ENCODE results near the gene CDK7. TPM values are rescaled to one million over a fixed set of nuclear protein-coding genes. Genes with fewer than 3 reads are reported as not detected.
A peak's percentile ranks its signal among the peaks of the same experiment; 100 is the strongest.
"Not testable (repeated sequence)": the region's sequence is repeated elsewhere in the genome, so short reads cannot be mapped to it uniquely, and the experiment has no call there.

The CDK7 gene
- total RNA-seq, 2 experiments from 2014 or later, result 40.6 to 46.2 TPM

GRCh38 chr5:69224520-69224919, 10.2 kb upstream of the CDK7 start:
- Mint-ChIP-seq H3K27ac (no peak overlapping the region), H3K36me3 (ENCODE audit: low read depth) (peaks cover 12% of the 10 kb centered on the region), H3K4me1 (ENCODE audit: low read depth) (peaks cover 4% of the 10 kb centered on the region), H3K9me3 (peaks cover 1% of the 10 kb centered on the region), H3K27me3 (no peaks in the 10 kb centered on the region), H3K4me3 (no peak overlapping the region)
- ATAC-seq (no peak), DNase-seq (no peak)
- ChIA-PET CTCF (no interaction called here), POLR2A (no interaction called here)
- intact Hi-C loops (cut with micrococcal nuclease), result no loop called here
- no peak for TF ChIP-seq CTCF (IDR thresholded peaks at IDR 0.05)

GRCh38 chr5:69225860-69226259, 8.8 kb upstream of the CDK7 start:
- peaks cover 8% of the 10 kb centered on the region for H3K36me3 Mint-ChIP-seq (ENCODE audit: low read depth)

GRCh38 chr5:69230181-69230580, 4.5 kb upstream of the CDK7 start:
- ChIA-PET POLR2A (no interaction called here), CTCF (no interaction called here)
- H3K36me3 Mint-ChIP-seq (ENCODE audit: low read depth), result peaks cover 5% of the 10 kb centered on the region
- no peak for TF ChIP-seq CTCF (IDR thresholded peaks at IDR 0.05)
- ATAC-seq, result no peak
- no peaks in the 10 kb centered on the region for H3K9me3 Mint-ChIP-seq
- intact Hi-C loops (cut with micrococcal nuclease), result no loop called here
- H3K4me3 Mint-ChIP-seq, result no peak overlapping the region
- H3K27ac Mint-ChIP-seq, result no peak overlapping the region
- DNase-seq, result no peak
- no peaks in the 10 kb centered on the region for H3K27me3 Mint-ChIP-seq
- H3K4me1 Mint-ChIP-seq (ENCODE audit: low read depth), result peaks cover 2% of the 10 kb centered on the region

More at GRCh38 chr5:69225860-69226259, 8.8 kb upstream of the CDK7 start:
- Mint-ChIP-seq H3K27ac (no peak overlapping the region), H3K4me1 (ENCODE audit: low read depth) (peaks cover 4% of the 10 kb centered on the region), H3K4me3 (no peak overlapping the region), H3K9me3 (no peaks in the 10 kb centered on the region), H3K27me3 (no peaks in the 10 kb centered on the region)
- DNase-seq, result no peak
- POLR2A ChIA-PET, result no interaction called here
- TF ChIP-seq CTCF (IDR thresholded peaks at IDR 0.05), result no peak
- CTCF ChIA-PET, result no interaction called here
- intact Hi-C loops (cut with micrococcal nuclease), result no loop called here
- no peak for ATAC-seq

- no peaks in the 10 kb centered on the region for H3K9me3 Mint-ChIP-seq
- CTCF ChIA-PET, result interaction anchor here (0.6 kb wide), 1 partner anchor 9 kb away, joined by 3 read pairs; no protein-coding TSS in a partner anchor
- H3K4me1 Mint-ChIP-seq (ENCODE audit: low read depth), result peaks cover 10% of the 10 kb centered on the region
- POLR2A ChIA-PET, result no interaction called here
- peaks cover under 1% of the 10 kb centered on the region for H3K36me3 Mint-ChIP-seq (ENCODE audit: low read depth)
- intact Hi-C loops (cut with micrococcal nuclease), result no loop called here
- no peak overlapping the region for H3K4me3 Mint-ChIP-seq
- H3K27me3 Mint-ChIP-seq, result no peaks in the 10 kb centered on the region
- ATAC-seq (no peak), DNase-seq (no peak)
- no peak overlapping the region for H3K27ac Mint-ChIP-seq
- no peak for TF ChIP-seq CTCF (IDR thresholded peaks at IDR 0.05)
These were observed 3.4 kb upstream of the CDK7 start for GRCh38 chr5:69231281-69231680.

DNA sequence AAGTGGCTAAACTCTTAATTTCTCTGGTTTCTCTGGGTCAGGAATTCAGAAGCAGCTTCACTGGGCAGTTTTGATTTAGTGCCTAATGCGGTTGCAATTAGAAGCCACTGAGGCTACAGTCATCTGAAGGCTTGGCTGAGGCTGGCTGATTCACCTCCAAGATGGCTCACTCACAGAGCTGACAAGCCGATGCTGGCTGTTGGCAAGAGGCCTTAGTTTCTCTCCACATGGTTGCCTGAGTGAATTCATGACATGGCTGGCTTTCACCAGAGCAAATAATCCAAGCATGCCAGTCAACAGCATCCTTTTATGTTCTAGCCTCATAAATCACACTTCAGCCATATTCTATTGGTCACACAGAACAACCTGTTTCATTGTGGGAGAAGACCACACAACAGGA, 2.8 kb upstream of the CDK7 start:
- H3K4me1 Mint-ChIP-seq (ENCODE audit: low read depth), result peaks cover 12% of the 10 kb centered on the region
- intact Hi-C loops (cut with micrococcal nuclease), result no loop called here
- no peaks in the 10 kb centered on the region for H3K27me3 Mint-ChIP-seq
- no peak overlapping the region for H3K27ac Mint-ChIP-seq
- no peak overlapping the region for H3K4me3 Mint-ChIP-seq
- DNase-seq (no peak), ATAC-seq (no peak)
- ChIA-PET POLR2A (no interaction called here), CTCF (interaction anchor here (0.6 kb wide), 1 partner anchor 10 kb away, joined by 3 read pairs; no protein-coding TSS in a partner anchor)
- no peaks in the 10 kb centered on the region for H3K9me3 Mint-ChIP-seq
- TF ChIP-seq CTCF (IDR thresholded peaks at IDR 0.05), result no peak
- peaks cover 2% of the 10 kb centered on the region for H3K36me3 Mint-ChIP-seq (ENCODE audit: low read depth)

DNA sequence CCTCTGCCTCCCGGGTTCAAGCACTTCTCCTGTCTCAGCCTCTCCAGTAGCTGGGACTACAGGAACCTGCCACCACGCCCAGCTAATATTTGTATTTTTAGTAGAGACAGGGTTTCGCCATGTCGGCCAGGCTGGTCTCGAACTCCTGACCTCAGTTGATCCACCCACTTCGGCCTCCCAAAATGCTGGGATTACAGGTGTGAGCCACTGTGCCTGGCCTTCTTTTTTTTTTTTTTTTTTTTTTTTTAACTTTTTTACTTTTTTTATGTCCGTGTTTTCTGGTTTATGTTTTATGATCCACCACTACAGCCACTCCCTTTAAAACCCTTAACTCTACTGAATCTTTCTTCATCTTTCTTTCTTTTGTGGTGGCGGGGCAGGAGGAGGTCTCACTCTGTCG, 2.0 kb downstream of the CDK7 start:
- H3K9me3 Mint-ChIP-seq; ATAC-seq; H3K27ac Mint-ChIP-seq; DNase-seq; H3K27me3 Mint-ChIP-seq; intact Hi-C loops (cut with micrococcal nuclease): not testable (repeated sequence)
- CTCF ChIA-PET, result interaction anchor here (2.1 kb wide), 1 partner anchor 12 kb away, joined by 4 read pairs; no protein-coding TSS in a partner anchor
- H3K36me3 Mint-ChIP-seq (ENCODE audit: low read depth), result peaks cover 27% of the 10 kb centered on the region
- POLR2A ChIA-PET, result interaction anchor here (1.4 kb wide), 1 partner anchor 96 kb away, joined by 3 read pairs; the partner anchor contains the start of gene CCDC125
- peak overlapping the region; percentile 38 for H3K4me3 Mint-ChIP-seq
- peaks cover 38% of the 10 kb centered on the region for H3K4me1 Mint-ChIP-seq (ENCODE audit: low read depth)
